Fibroblast of skin of right biceps (primary cell): ENCODE results near the gene OR52L1.
"Not testable (repeated sequence)": the region's sequence is repeated elsewhere in the genome, so short reads cannot be mapped to it uniquely, and the experiment has no call there.

Experiments
- DNase-seq: peaks from one replicate; pipeline ENCODE4 v3.0.0-alpha.2; 2013

Gene OR52L1

GRCh38 chr11:5986885-5987284 is at the start of gene OR52L1:
OR52L1 (minus strand) TSS chr11:5986985; CDS start chr11:5986930, 55 bp downstream.
- no peak for DNase-seq

- no peak for DNase-seq
Measured at GRCh38 chr11:6030708-6031405, 44.1 kb upstream of the OR52L1 start, which contains the start of gene OR56A1. OR56A1 (minus strand) TSS chr11:6030758; CDS start chr11:6027692, 3,066 bp downstream.

- no peak for DNase-seq
Measured at GRCh38 chr11:6027501-6027900, 40.7 kb upstream of the OR52L1 start.

- DNase-seq, result no peak
Measured at GRCh38 chr11:6025056-6025455, 38.3 kb upstream of the OR52L1 start.

- DNase-seq, result no peak
Measured at GRCh38 chr11:6022956-6023355, 36.2 kb upstream of the OR52L1 start.

GRCh38 chr11:6013042-6013441 is 26.3 kb upstream of the OR52L1 start:
- no peak for DNase-seq

GRCh38 chr11:6012035-6012668 is 25.4 kb upstream of the OR52L1 start:
- no peak for DNase-seq

GRCh38 chr11:6006846-6007245 is 20.1 kb upstream of the OR52L1 start, which contains the start of gene OR56A4:
OR56A4 (minus strand) TSS chr11:6006946; CDS start chr11:6002992, 3,954 bp downstream.
- DNase-seq, result no peak

- DNase-seq, result no peak
Measured at GRCh38 chr11:6006395-6006794, 19.6 kb upstream of the OR52L1 start.

- DNase-seq, result no peak
Measured at GRCh38 chr11:6002202-6002699, 15.5 kb upstream of the OR52L1 start.

GRCh38 chr11:5994791-5995190 is 8.0 kb upstream of the OR52L1 start:
- DNase-seq, result no peak

GRCh38 chr11:5992604-5993251 is 5.9 kb upstream of the OR52L1 start:
- DNase-seq, result no peak

GRCh38 chr11:5992150-5992549 is 5.4 kb upstream of the OR52L1 start:
- DNase-seq, result no peak

GRCh38 chr11:5989203-5989602 is 2.4 kb upstream of the OR52L1 start:
- no peak for DNase-seq

- no peak for DNase-seq
Measured at GRCh38 chr11:5983443-5983842, 3.3 kb downstream of the OR52L1 start.

GRCh38 chr11:5973530-5973929 is 13.3 kb downstream of the OR52L1 start:
- no peak for DNase-seq

GRCh38 chr11:5968394-5968793 is 18.4 kb downstream of the OR52L1 start, which contains the start of gene OR56A5:
OR56A5 (minus strand) TSS chr11:5968494; CDS start chr11:5968494, 0 bp downstream.
- DNase-seq, result no peak

GRCh38 chr11:5967708-5968107 is 19.1 kb downstream of the OR52L1 start:
- no peak for DNase-seq

- no peak for DNase-seq
Measured at GRCh38 chr11:5966958-5967357, 19.8 kb downstream of the OR52L1 start.

GRCh38 chr11:5960704-5961320 is 26.0 kb downstream of the OR52L1 start:
- not testable (repeated sequence) for DNase-seq

GRCh38 chr11:5955586-5955985 is 31.2 kb downstream of the OR52L1 start:
- DNase-seq, result no peak

GRCh38 chr11:5941951-5942350 is 44.8 kb downstream of the OR52L1 start, which contains the start of gene OR56A3:
OR56A3 (plus strand) TSS chr11:5942251; CDS start chr11:5947347, 5,096 bp downstream.
- DNase-seq, result no peak

GRCh38 chr11:5940748-5941147 is 46.0 kb downstream of the OR52L1 start:
- DNase-seq, result no peak
